Measurements from ENCODE around the gene MBOAT7.

- TF ChIP-seq CTCF (optimal IDR thresholded peaks at IDR 0.05 in 1 of 3, IDR thresholded peaks at IDR 0.05 in 1 of 3, conservative IDR thresholded peaks at IDR 0.05 in 1 of 3; ENCODE audit: extremely low read depth in 1 of 3, insufficient read depth in 2 of 3, low read length in 3 of 3) (no peak), EZH2 (IDR thresholded peaks at IDR 0.05; ENCODE audit: low read length) (no peak)
Observed at GRCh38 chr19:54183431-54183830, 5.9 kb downstream of the MBOAT7 start.

All from keratinocyte (primary cell).